H1 (cell line): ENCODE results near the gene RAB22A. TPM values are rescaled to one million over a fixed set of nuclear protein-coding genes. Genes with fewer than 3 reads are reported as not detected.

Experiments
- CTCF ChIA-PET: fragments of 300-600 bp; sonication (Branson Sonifier 250); formaldehyde crosslinking; loops from one replicate; lab custom pipeline; 2021; ENCODE audit not compliant: partially characterized antibody; lab: Charles Lee
- POLR2A ChIA-PET: fragments of 300-600 bp; sonication (Branson Sonifier 250); formaldehyde crosslinking; loops from one replicate; lab custom pipeline; 2021; ENCODE audit warnings: inconsistent platforms; ENCODE audit not compliant: partially characterized antibody; lab: Charles Lee
- DNase-seq, 2 experiments: peaks; one replicate each; pipeline versions ENCODE4 v3.0.0 to v3.0.0-alpha.2; 2010 to 2022; ENCODE audit warnings: low spot score in 2 of 2, low read depth in 1 of 2, mixed read lengths in 1 of 2
- FAIRE-seq: peaks from 2 replicates; lab custom pipeline; 2011; peaks lifted over from hg19 to GRCh38; lab: Jason Lieb, UNC
- H2AFZ ChIP-seq: 2 replicates; pipeline ENCODE4 v1.8.1; 2012; ENCODE audit warnings: low read length, inconsistent platforms
- H2AK5ac ChIP-seq: 2 replicates; pipeline ENCODE4 v1.6.1; 2013; ENCODE audit warnings: low read depth, low read length
- H2BK120ac ChIP-seq: replicated peaks from 2 replicates; pipeline ENCODE3; 2013; ENCODE audit warnings: low read depth, low read length, inconsistent platforms
- H2BK12ac ChIP-seq: 2 replicates; pipeline ENCODE4 v1.6.1; 2013; ENCODE audit warnings: low read depth, low read length
- H2BK15ac ChIP-seq: 2 replicates; pipeline ENCODE4 v1.6.1; 2013; ENCODE audit warnings: low read length
- H2BK20ac ChIP-seq: 2 replicates; pipeline ENCODE4 v1.6.1; 2013; ENCODE audit warnings: low read length
- H2BK5ac ChIP-seq: 2 replicates; pipeline ENCODE4 v1.6.1; 2013; ENCODE audit warnings: low read depth, low read length
- H3K14ac ChIP-seq: 2 replicates; pipeline ENCODE4 v1.6.1; 2013; ENCODE audit warnings: inconsistent platforms; ENCODE audit not compliant: insufficient read length
- H3K18ac ChIP-seq: 2 replicates; pipeline ENCODE4 v1.6.1; 2013; ENCODE audit warnings: low read length; ENCODE audit errors: extremely low read depth
- H3K23ac ChIP-seq: 2 replicates; pipeline ENCODE4 v1.6.1; 2013; ENCODE audit warnings: inconsistent platforms; ENCODE audit not compliant: insufficient read length
- H3K23me2 ChIP-seq: 2 replicates; pipeline ENCODE4 v1.6.1; 2013; ENCODE audit warnings: low read depth, low read length
- H3K27ac ChIP-seq: 2 replicates; pipeline ENCODE4 v1.6.1; 2011; ENCODE audit warnings: low read depth, low read length, inconsistent platforms
- H3K27me3 ChIP-seq, 4 experiments: replicated peaks in 1 of 4; 1 replicate in 1 of 4; 2 replicates in 3 of 4; pipeline versions ENCODE4 v1.6.1 to v1.8.1; 2011 to 2013; ENCODE audit warnings: low read length in 3 of 4, mild to moderate bottlenecking in 3 of 4, inconsistent platforms in 2 of 4, mixed read lengths in 2 of 4, moderate library complexity in 1 of 4; ENCODE audit not compliant: control insufficient read depth in 3 of 4, insufficient read depth in 3 of 4; ENCODE audit errors: extremely low read depth in 1 of 4
- H3K36me3 ChIP-seq, 4 experiments: 2 replicates each; pipeline versions ENCODE4 v1.6.1 to v1.8.1; 2011 to 2013; ENCODE audit warnings: mild to moderate bottlenecking in 4 of 4, low read length in 3 of 4, moderate library complexity in 2 of 4, control low read depth in 1 of 4, inconsistent platforms in 1 of 4; ENCODE audit not compliant: insufficient read depth in 4 of 4, control insufficient read depth in 2 of 4
- H3K4ac ChIP-seq: replicated peaks from 2 replicates; pipeline ENCODE3; 2013; ENCODE audit warnings: low read length, low read depth, mixed read lengths, inconsistent platforms; ENCODE audit not compliant: insufficient read length
- H3K4me1 ChIP-seq, 4 experiments: replicated peaks in 1 of 4; 1 replicate in 1 of 4; 2 replicates in 3 of 4; pipeline versions ENCODE4 v1.6.1 to v1.8.1; 2011 to 2013; ENCODE audit warnings: low read length in 3 of 4, inconsistent platforms in 2 of 4, mixed read lengths in 1 of 4; ENCODE audit not compliant: insufficient read depth in 4 of 4, control insufficient read depth in 3 of 4
- H3K4me2 ChIP-seq, 2 experiments: 2 replicates each; pipeline versions ENCODE4 v1.6.1 to v1.8.1; 2011 to 2013; ENCODE audit warnings: low read depth in 2 of 2, low read length in 2 of 2, control low read depth in 1 of 2, inconsistent platforms in 1 of 2, mild to moderate bottlenecking in 1 of 2; ENCODE audit not compliant: insufficient read depth in 1 of 2
- H3K4me3 ChIP-seq, 4 experiments: fragments of 200-600, 300-600 bp in 1 of 4; sonication (generic), shearing (Covaris generic), sonication (Bioruptor Twin) in 1 of 4; 2 replicates each; pipeline versions ENCODE4 v1.5.1 to v1.8.1; 2011 to 2016; ENCODE audit warnings: low read length in 4 of 4, low read depth in 3 of 4, control low read depth in 2 of 4, inconsistent platforms in 2 of 4, mild to moderate bottlenecking in 2 of 4, mixed read lengths in 1 of 4, moderate library complexity in 1 of 4; ENCODE audit not compliant: insufficient read depth in 2 of 4; ENCODE audit errors: extremely low read depth in 1 of 4
- H3K56ac ChIP-seq: replicated peaks from 2 replicates; pipeline ENCODE3; 2013; ENCODE audit warnings: low read depth, mild to moderate bottlenecking, mixed read lengths, low read length, inconsistent platforms; ENCODE audit not compliant: insufficient read length
- H3K79me1 ChIP-seq: 2 replicates; pipeline ENCODE4 v1.6.1; 2013; ENCODE audit warnings: low read depth, low read length, control low read depth
- H3K79me2 ChIP-seq, 2 experiments: 2 replicates each; pipeline versions ENCODE4 v1.6.1 to v1.8.1; 2012 to 2013; ENCODE audit warnings: low read length in 2 of 2, mild to moderate bottlenecking in 2 of 2, inconsistent platforms in 1 of 2; ENCODE audit not compliant: insufficient read depth in 2 of 2, control insufficient read depth in 1 of 2
- H3K9ac ChIP-seq, 4 experiments: replicated peaks in 1 of 4; 1 replicate in 1 of 4; 2 replicates in 3 of 4; pipeline versions ENCODE4 v1.6.1 to v1.8.1; 2011 to 2013; ENCODE audit warnings: low read depth in 3 of 4, low read length in 3 of 4, control low read depth in 2 of 4, mild to moderate bottlenecking in 2 of 4, moderate library complexity in 2 of 4, inconsistent platforms in 1 of 4; ENCODE audit errors: extremely low read depth in 1 of 4
- H3K9me3 ChIP-seq, 2 experiments: 2 replicates each; pipeline versions ENCODE4 v1.6.1 to v1.8.1; 2012 to 2013; ENCODE audit warnings: mild to moderate bottlenecking in 2 of 2, moderate library complexity in 2 of 2, control low read depth in 1 of 2, inconsistent platforms in 1 of 2, low read depth in 1 of 2, low read length in 1 of 2, mixed read lengths in 1 of 2; ENCODE audit not compliant: insufficient read depth in 2 of 2
- H4K20me1 ChIP-seq, 2 experiments: replicated peaks in 1 of 2; 2 replicates each; pipeline versions ENCODE3 to v1.8.1; 2011 to 2013; ENCODE audit warnings: inconsistent platforms in 2 of 2, low read length in 2 of 2, mild to moderate bottlenecking in 1 of 2; ENCODE audit not compliant: insufficient read depth in 2 of 2, control insufficient read depth in 1 of 2
- H4K5ac ChIP-seq: 2 replicates; pipeline ENCODE4 v1.6.1; 2013; ENCODE audit warnings: low read length, low read depth, mixed read lengths, inconsistent platforms; ENCODE audit not compliant: insufficient read length
- H4K8ac ChIP-seq: 2 replicates; pipeline ENCODE4 v1.8.0; 2013; ENCODE audit warnings: mild to moderate bottlenecking, moderate library complexity, low read length, inconsistent platforms; ENCODE audit not compliant: insufficient read depth; ENCODE audit errors: extremely low read depth
- H4K91ac ChIP-seq: replicated peaks from 2 replicates; pipeline ENCODE3; 2013; ENCODE audit warnings: low read length, mixed read lengths, inconsistent platforms; ENCODE audit not compliant: insufficient read length
- KDM5A ChIP-seq: fragments of 200-600 bp; IDR thresholded peaks from 2 replicates; pipeline ENCODE4 v1.7.1; 2012; ENCODE audit warnings: mild to moderate bottlenecking, low read length, inconsistent platforms, mixed read lengths
- RFX5 ChIP-seq: IDR thresholded peaks from 2 replicates; pipeline ENCODE4 v1.6.1; 2011; ENCODE audit warnings: low read depth, low read length, improper control_type of control experiment, borderline replicate concordance
- SRF ChIP-seq: IDR thresholded peaks from 2 replicates; pipeline ENCODE4 v1.6.1; 2011; ENCODE audit warnings: mild to moderate bottlenecking, low read depth, low read length, moderate library complexity
- WGBS, 2 experiments: shearing (Covaris generic) in 1 of 2; methylation state at CpG; one replicate each; pipeline versions ENCODE4 v1.1.6 to v1.1.7; 2013 to 2015; ENCODE audit warnings: low lambda C conversion rate in 2 of 2, mixed read lengths in 2 of 2, inconsistent platforms in 1 of 2, low coverage in 1 of 2, missing lambda C conversion rate in 1 of 2; ENCODE audit not compliant: insufficient replicate concordance in 2 of 2, insufficient coverage in 1 of 2, insufficient read length in 1 of 2; ENCODE audit errors: extremely low coverage in 1 of 2, missing lambda C conversion rate in 1 of 2; 5-methylcytosine and 5-hydroxymethylcytosine counted together
- polyA plus RNA-seq, 7 experiments: library from polyadenylated mRNA; depleted of rRNA in 3 of 7; stranded (reverse) in 5 of 7; unstranded in 2 of 7; fragments of >200 nt in 5 of 7; fragments of 200-250 nt in 2 of 7; gene quantifications; 1 replicate in 5 of 7; 2 replicates in 1 of 7; 4 replicates in 1 of 7; pipeline versions ENCODE4 v1.2.1 to v1.2.3, GENCODE V29; 2011 to 2013; ENCODE audit warnings: missing spikeins in 2 of 7, mixed read lengths in 2 of 7
- total RNA-seq: library from RNA; stranded (reverse); fragmentation: NEBNext Ultra II Directional; extraction: Animal tissue kit (Norgen Biotek cat#: 25700); gene quantifications from 2 replicates; pipeline ENCODE4 v1.2.1, GENCODE V29; 2021

RAB22A gene
- total and polyA plus RNA-seq, 2 of the 8 experiments (the other 6 are each of a cell fraction or from before 2014, with no cell fraction given) = 3.1 to 6.6 TPM

DNA sequence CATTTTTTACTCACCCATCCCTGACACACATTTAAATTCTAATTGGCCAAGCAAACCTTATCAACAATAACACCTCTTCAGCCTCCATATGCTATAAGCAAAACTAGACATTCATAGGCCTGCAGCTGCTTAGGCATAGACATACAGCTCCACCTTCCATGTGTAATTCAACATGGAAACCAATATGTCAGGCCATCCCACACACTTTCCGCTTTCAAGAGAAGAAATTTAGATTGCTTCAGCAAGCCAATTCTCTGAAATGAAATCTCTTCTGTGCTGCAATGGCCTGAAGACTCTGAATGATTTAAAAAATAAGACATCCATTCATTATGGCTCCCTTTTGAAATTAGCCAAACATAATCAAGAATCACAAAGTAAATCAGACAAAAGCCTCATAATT lies 4.5 kb upstream of the RAB22A start:
- Histone ChIP-seq H4K20me1 (no peaks in the 10 kb centered on the region), H3K4ac (no peak overlapping the region), H4K91ac (no peak overlapping the region), H2AFZ (no peak overlapping the region), H3K9me3 (no peaks in the 10 kb centered on the region), H3K27ac (no peak overlapping the region), H3K4me1 (peaks cover 0 to 3% (median 0%) of the 10 kb centered on the region in 4 experiments; a peak in 1 of 7 replicates), H2AK5ac (no peak overlapping the region), H3K18ac (no peak overlapping the region), H3K79me2 (no peaks in the 10 kb centered on the region), H2BK15ac (no peak overlapping the region), H2BK5ac (no peak overlapping the region), H3K4me3 (no peak overlapping the region), H3K56ac (no peak overlapping the region), H2BK120ac (no peak overlapping the region), H3K79me1 (no peaks in the 10 kb centered on the region; the same call in 1 of the 2 replicates), H3K23ac (no peak overlapping the region), H3K27me3 (no peaks in the 10 kb centered on the region), H4K5ac (no peak overlapping the region), H2BK20ac (no peak overlapping the region), H3K23me2 (0 out of 2 replicates have a peak, but pooled peaks cover 1% of the 10 kb centered on the region), H2BK12ac (no peak overlapping the region), H3K36me3 (no peaks in the 10 kb centered on the region; a peak in 1 of 8 replicates), H4K8ac (no peak overlapping the region), H3K14ac (no peak overlapping the region), H3K4me2 (no peak overlapping the region), H3K9ac (no peak overlapping the region)
- no peak for FAIRE-seq
- POLR2A ChIA-PET = interaction anchor here (1.0 kb wide), 1 partner anchor 9 kb away, joined by 5 read pairs; no protein-coding TSS in a partner anchor
- DNase-seq = no peak
- CTCF ChIA-PET = interaction anchor here (2.3 kb wide), 1 partner anchor 70 kb away, joined by 11 read pairs; no protein-coding TSS in a partner anchor
- 81% methylated on average over 1 of the region's 1 CpG; no CpG with 5 or more reads in 1 of the 2 experiments for WGBS, 2 experiments
- TF ChIP-seq SRF (no peak), RFX5 (no peak), KDM5A (no peak)
